Progenitor cell of endocrine pancreas (in vitro differentiated cells): Measurements from ENCODE around the gene CEP41. TPM values are rescaled to one million over a fixed set of nuclear protein-coding genes. Genes with fewer than 3 reads are reported as not detected.

Experiments used
- DNase-seq: peaks from one replicate; pipeline ENCODE4 v3.0.0; 2021; ENCODE audit warnings: low spot score; ENCODE audit not compliant: unreplicated experiment
- H3K27ac Mint-ChIP-seq: 2 replicates; pipeline ENCODE4 v1.8.0; 2021; ENCODE audit warnings: mild to moderate bottlenecking, moderate library complexity, mixed read lengths
- H3K27me3 Mint-ChIP-seq: 2 replicates; pipeline ENCODE4 v1.8.0; 2021; ENCODE audit warnings: mixed read lengths
- H3K36me3 Mint-ChIP-seq: 2 replicates; pipeline ENCODE4 v1.8.0; 2022; ENCODE audit warnings: mixed read lengths; ENCODE audit not compliant: insufficient read depth
- H3K4me1 Mint-ChIP-seq: 2 replicates; pipeline ENCODE4 v1.8.0; 2021; ENCODE audit warnings: low read depth, mixed read lengths
- H3K4me3 Mint-ChIP-seq: 2 replicates; pipeline ENCODE4 v1.8.0; 2021; ENCODE audit warnings: low read depth, mild to moderate bottlenecking, moderate library complexity, mixed read lengths
- H3K9me3 Mint-ChIP-seq: 2 replicates; pipeline ENCODE4 v1.8.0; 2021; ENCODE audit warnings: low read depth, mixed read lengths
- CTCF ChIP-seq: fragments of 200-600 bp; sonication (generic); IDR thresholded peaks from one replicate; pipeline ENCODE4 v1.5.0; 2021; ENCODE audit warnings: antibody characterized with exemption, mild to moderate bottlenecking; ENCODE audit not compliant: unreplicated experiment
- total RNA-seq: library from RNA; stranded (reverse); gene quantifications from 2 replicates; pipeline ENCODE4 v1.2.1, GENCODE V29; 2021

Gene CEP41
- total RNA-seq, 1 donor from 2014 or later = 31.8 TPM

- no peak for TF ChIP-seq CTCF
- no peak overlapping the region for H3K27ac Mint-ChIP-seq
- no peak for DNase-seq
- H3K4me3 Mint-ChIP-seq = no peak overlapping the region
- peaks cover 16% of the 10 kb centered on the region for H3K4me1 Mint-ChIP-seq
- H3K27me3 Mint-ChIP-seq = no peaks in the 10 kb centered on the region
- H3K9me3 Mint-ChIP-seq = peaks cover 8% of the 10 kb centered on the region
- H3K36me3 Mint-ChIP-seq = peaks cover 8% of the 10 kb centered on the region
Measured at GRCh38 chr7:130390486-130390885, 50.3 kb downstream of the CEP41 start.

GRCh38 chr7:130388671-130389070 lies 52.1 kb downstream of the CEP41 start:
- Mint-ChIP-seq H3K36me3 (peaks cover 6% of the 10 kb centered on the region), H3K27me3 (no peaks in the 10 kb centered on the region), H3K4me3 (no peak overlapping the region), H3K27ac (peak overlapping the region; percentile 68), H3K9me3 (peaks cover 8% of the 10 kb centered on the region), H3K4me1 (peaks cover 11% of the 10 kb centered on the region)
- DNase-seq = no peak
- no peak for TF ChIP-seq CTCF

- no peak for DNase-seq
- Mint-ChIP-seq H3K4me3 (no peak overlapping the region), H3K4me1 (peaks cover 9% of the 10 kb centered on the region), H3K36me3 (peaks cover 6% of the 10 kb centered on the region), H3K27ac (no peak overlapping the region), H3K27me3 (no peaks in the 10 kb centered on the region), H3K9me3 (peaks cover 8% of the 10 kb centered on the region)
- no peak for TF ChIP-seq CTCF
Measured at GRCh38 chr7:130387628-130388403, 53.0 kb downstream of the CEP41 start.

GRCh38 chr7:130387306-130387627 lies 53.5 kb downstream of the CEP41 start:
- Mint-ChIP-seq H3K27me3 (no peaks in the 10 kb centered on the region), H3K36me3 (peaks cover 6% of the 10 kb centered on the region), H3K4me1 (peaks cover 4% of the 10 kb centered on the region), H3K4me3 (no peak overlapping the region), H3K9me3 (peaks cover 8% of the 10 kb centered on the region), H3K27ac (no peak overlapping the region)
- no peak for DNase-seq
- no peak for TF ChIP-seq CTCF

GRCh38 chr7:130386876-130387275 lies 53.9 kb downstream of the CEP41 start:
- Mint-ChIP-seq H3K27me3 (no peaks in the 10 kb centered on the region), H3K4me1 (peaks cover 2% of the 10 kb centered on the region), H3K27ac (no peak overlapping the region), H3K9me3 (peaks cover 8% of the 10 kb centered on the region), H3K4me3 (no peak overlapping the region), H3K36me3 (peaks cover 6% of the 10 kb centered on the region)
- DNase-seq = no peak
- TF ChIP-seq CTCF = no peak
